Measurements from ENCODE around the gene ZNF474. TPM values are rescaled to one million over a fixed set of nuclear protein-coding genes. Genes with fewer than 3 reads are reported as not detected.

Gene ZNF474
- total and polyA plus RNA-seq, 2 of the 8 experiments (the other 6 are each of a cell fraction or from before 2014, with no cell fraction given) = not detected

GRCh38 chr5:122187426-122187825 lies 58.1 kb downstream of the ZNF474 start:
- Histone ChIP-seq H3K14ac (ENCODE audit: insufficient read length) (no peak overlapping the region), H3K9me3 (ENCODE audit: insufficient read depth in 2 of 2, low read depth in 1 of 2, low read length in 1 of 2) (no peaks in the 10 kb centered on the region), H4K8ac (ENCODE audit: extremely low read depth, insufficient read depth, low read length) (no peak overlapping the region), H2AFZ (ENCODE audit: low read length) (no peak overlapping the region), H3K27me3 (replicated peaks in 1 of 4; ENCODE audit: control insufficient read depth in 3 of 4, extremely low read depth in 1 of 4, insufficient read depth in 3 of 4, low read length in 3 of 4) (no peaks in the 10 kb centered on the region), H2BK5ac (ENCODE audit: low read depth, low read length) (no peak overlapping the region), H3K23me2 (ENCODE audit: low read depth, low read length) (no peaks in the 10 kb centered on the region), H3K4ac (replicated peaks; ENCODE audit: insufficient read length, low read depth, low read length) (no peak overlapping the region), H3K27ac (ENCODE audit: low read depth, low read length) (no peak overlapping the region), H3K4me2 (ENCODE audit: insufficient read depth in 1 of 2, low read depth in 2 of 2, low read length in 2 of 2) (no peak overlapping the region), H4K20me1 (replicated peaks in 1 of 2; ENCODE audit: control insufficient read depth in 1 of 2, insufficient read depth in 2 of 2, low read length in 2 of 2) (no peaks in the 10 kb centered on the region), H3K79me1 (ENCODE audit: low read depth, low read length) (no peaks in the 10 kb centered on the region), H2BK20ac (ENCODE audit: low read length) (no peak overlapping the region), H3K56ac (replicated peaks; ENCODE audit: insufficient read length, low read depth, low read length) (no peak overlapping the region), H2BK15ac (ENCODE audit: low read length) (no peak overlapping the region), H3K36me3 (ENCODE audit: control insufficient read depth in 2 of 4, insufficient read depth in 4 of 4, low read length in 3 of 4) (no peaks in the 10 kb centered on the region), H2AK5ac (ENCODE audit: low read depth, low read length) (no peak overlapping the region), H4K91ac (replicated peaks; ENCODE audit: insufficient read length, low read length) (no peak overlapping the region), H4K5ac (ENCODE audit: insufficient read length, low read depth, low read length) (no peak overlapping the region), H3K9ac (replicated peaks in 1 of 4; ENCODE audit: extremely low read depth in 1 of 4, low read depth in 3 of 4, low read length in 3 of 4) (no peak overlapping the region), H3K23ac (ENCODE audit: insufficient read length) (no peak overlapping the region), H2BK120ac (replicated peaks; ENCODE audit: low read depth, low read length) (no peak overlapping the region), H3K18ac (ENCODE audit: extremely low read depth, low read length) (no peak overlapping the region), H3K4me3 (ENCODE audit: extremely low read depth in 1 of 4, insufficient read depth in 2 of 4, low read depth in 3 of 4, low read length in 4 of 4) (no peak overlapping the region), H3K4me1 (replicated peaks in 1 of 4; ENCODE audit: control insufficient read depth in 3 of 4, insufficient read depth in 4 of 4, low read length in 3 of 4) (peaks cover 0 to 10% (median 7%) of the 10 kb centered on the region in 4 experiments; a peak in 4 of 7 replicates), H3K79me2 (ENCODE audit: control insufficient read depth in 1 of 2, insufficient read depth in 2 of 2, low read length in 2 of 2) (no peaks in the 10 kb centered on the region), H2BK12ac (ENCODE audit: low read depth, low read length) (no peak overlapping the region)
- FAIRE-seq (no peak), DNase-seq (ENCODE audit: low read depth in 1 of 2, low spot score in 2 of 2) (no peak)
- no peak for TF ChIP-seq SP2 (IDR thresholded peaks at IDR 0.05; ENCODE audit: low read length)
- no peak for TF ChIP-seq BCL11A (IDR thresholded peaks at IDR 0.05; ENCODE audit: low read depth in 2 of 2, low read length in 2 of 2)
- TF ChIP-seq POU5F1 (IDR thresholded peaks at IDR 0.05; ENCODE audit: low read depth, low read length) = no peak
- no peak for TF ChIP-seq RXRA (IDR thresholded peaks at IDR 0.05; ENCODE audit: insufficient read depth, low read depth, low read length)
- no peak for TF ChIP-seq KDM1A (IDR thresholded peaks at IDR 0.05; ENCODE audit: borderline replicate concordance, low read length)
- TF ChIP-seq GABPA (IDR thresholded peaks at IDR 0.05; ENCODE audit: borderline replicate concordance, insufficient read depth, low read length) = no peak
- TF ChIP-seq YY1 (IDR thresholded peaks at IDR 0.05; ENCODE audit: low read depth, low read length) = no peak
- ChIA-PET CTCF (ENCODE audit: partially characterized antibody) (interaction anchor here (0.6 to 2.4 kb wide), 6 partner anchors 8 to 356 kb away, joined by 3 to 6 read pairs (median 3); no protein-coding TSS in a partner anchor), POLR2A (ENCODE audit: partially characterized antibody) (no interaction called here)
- 90% methylated on average over 3 of the region's 3 CpGs; no CpG with 5 or more reads in 1 of the 2 experiments for WGBS, 2 experiments (ENCODE audit: extremely low coverage in 1 of 2, insufficient coverage in 1 of 2, insufficient read length in 1 of 2, insufficient replicate concordance in 2 of 2, low coverage in 1 of 2, low lambda C conversion rate in 2 of 2, missing lambda C conversion rate in 1 of 2)

All from H1 (cell line).